T-cell (primary cell): ENCODE data around the gene NCOR2. TPM values are rescaled to one million over a fixed set of nuclear protein-coding genes. Genes with fewer than 3 reads are reported as not detected.

Experiments
- ATAC-seq, 4 experiments: fragments of 200-7000 bp in 3 of 4; fragments of 150-1000 bp in 1 of 4; cut with Tn5 transposase; replicated peaks in 1 of 4; 1 replicate in 3 of 4; 2 replicates in 1 of 4; pipeline ENCODE4 v1.10.0; 2021; ENCODE audit warnings: moderate library complexity in 3 of 4, mild to moderate bottlenecking in 2 of 4, moderate number of reproducible peaks in 1 of 4
- CTCF ChIA-PET, 2 donors: fragments of 300-600 bp; sonication (Branson Sonifier 250); formaldehyde crosslinking; loops; one replicate each; lab custom pipeline; 2022; ENCODE audit warnings: antibody characterized with exemption in 2 of 2; lab: Charles Lee
- POLR2A ChIA-PET, 2 donors: fragments of 300-600 bp; sonication (Branson Sonifier 250); formaldehyde crosslinking; loops; one replicate each; lab custom pipeline; 2022; ENCODE audit warnings: antibody characterized with exemption in 2 of 2; lab: Charles Lee
- DNase-seq, 35 experiments: peaks; one replicate each; pipeline versions ENCODE4 v3.0.0 to v3.0.0-alpha.2; 2013 to 2023
- H3K27ac ChIP-seq: one replicate; pipeline ENCODE4 v1.5.1; 2013; ENCODE audit warnings: low read length
- H3K27me3 ChIP-seq, 2 experiments: replicated peaks in 1 of 2; 1 replicate in 1 of 2; 2 replicates in 1 of 2; pipeline versions ENCODE4 v1.6.1 to v1.7.0; 2013; ENCODE audit warnings: low read length in 1 of 2, mixed read lengths in 1 of 2; ENCODE audit not compliant: control insufficient read depth in 2 of 2, insufficient read depth in 2 of 2; ENCODE audit errors: extremely low read depth in 1 of 2
- H3K36me3 ChIP-seq, 2 donors: 1 replicate in 1 of 2; 2 replicates in 1 of 2; pipeline versions ENCODE4 v1.6.1 to v1.7.0; 2013; ENCODE audit warnings: low read length in 1 of 2; ENCODE audit not compliant: control insufficient read depth in 2 of 2, insufficient read depth in 1 of 2; ENCODE audit errors: extremely low read depth in 1 of 2
- H3K4me1 ChIP-seq, 2 experiments: 1 replicate in 1 of 2; 2 replicates in 1 of 2; pipeline versions ENCODE4 v1.6.1 to v1.7.0; 2013; ENCODE audit warnings: low read length in 2 of 2, mixed read lengths in 1 of 2; ENCODE audit not compliant: insufficient read depth in 2 of 2, control insufficient read depth in 1 of 2; ENCODE audit errors: extremely low read depth in 1 of 2
- H3K4me3 ChIP-seq, 2 donors: 1 replicate in 1 of 2; 2 replicates in 1 of 2; pipeline versions ENCODE4 v1.5.1 to v1.7.0; 2013; ENCODE audit warnings: mild to moderate bottlenecking in 2 of 2, low read length in 1 of 2, moderate library complexity in 1 of 2; ENCODE audit not compliant: control insufficient read depth in 1 of 2; ENCODE audit errors: extremely low read depth in 1 of 2
- H3K9me3 ChIP-seq: 2 replicates; pipeline ENCODE4 v1.7.0; 2013
- H3K27ac Mint-ChIP-seq, 2 donors: one replicate each; pipeline ENCODE4 v1.8.0; 2020 to 2021; ENCODE audit warnings: mild to moderate bottlenecking in 2 of 2, mixed read lengths in 2 of 2
- H3K27me3 Mint-ChIP-seq, 2 donors: one replicate each; pipeline ENCODE4 v1.8.0; 2021 to 2022; ENCODE audit warnings: mixed read lengths in 2 of 2
- H3K36me3 Mint-ChIP-seq: one replicate; pipeline ENCODE4 v1.8.0; 2021; ENCODE audit warnings: mixed read lengths
- H3K4me1 Mint-ChIP-seq, 3 donors: one replicate each; pipeline ENCODE4 v1.8.0; 2020 to 2022; ENCODE audit warnings: mixed read lengths in 3 of 3, mild to moderate bottlenecking in 1 of 3
- H3K4me3 Mint-ChIP-seq, 3 donors: one replicate each; pipeline ENCODE4 v1.8.0; 2020 to 2022; ENCODE audit warnings: mild to moderate bottlenecking in 3 of 3, mixed read lengths in 3 of 3, moderate library complexity in 3 of 3
- H3K9me3 Mint-ChIP-seq, 3 donors: one replicate each; pipeline ENCODE4 v1.8.0; 2020 to 2022; ENCODE audit warnings: mixed read lengths in 3 of 3
- WGBS: methylation state at CpG from one replicate; pipeline ENCODE4 v1.1.5; 2013; ENCODE audit warnings: missing lambda C conversion rate; ENCODE audit not compliant: insufficient coverage; 5-methylcytosine and 5-hydroxymethylcytosine counted together
- total RNA-seq, 35 experiments: library from RNA in 6 of 35; stranded (reverse) in 6 of 35; fragments of 120-200 nt in 1 of 35; gene quantifications; one replicate each; pipeline versions ENCODE4 v1.2.1 to v1.2.4 and lab custom pipeline; 2013 to 2026

Gene NCOR2
- total RNA-seq, 5 donors from 2014 or later (not counting 1 experiment from before 2014, with no cell fraction given) = 108 to 140 (median 127) TPM

DNA sequence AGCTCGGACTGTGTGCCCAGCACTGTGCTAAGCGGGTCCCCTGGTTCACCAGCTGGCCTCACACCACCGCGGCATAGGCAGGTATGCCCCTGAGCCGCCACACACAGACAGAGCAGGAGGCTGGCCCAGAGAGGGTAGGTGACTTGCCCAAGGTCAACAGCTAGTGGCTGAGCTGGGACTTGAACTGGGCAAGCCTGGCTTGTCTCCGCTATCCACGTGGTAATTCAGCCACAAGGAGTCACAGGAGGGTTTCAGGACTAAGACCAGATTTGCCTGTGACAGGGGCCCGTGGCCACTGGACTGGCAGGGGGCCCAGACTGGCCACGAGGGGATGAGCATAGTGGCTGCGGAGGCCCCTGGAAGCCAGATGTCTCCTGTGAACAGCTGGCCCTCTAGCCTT, 47.7 kb downstream of the NCOR2 start:
- Histone ChIP-seq H3K4me1 (peaks cover 0 to 25% of the 10 kb centered on the region in 2 experiments), H3K4me3 (no peak overlapping the region), H3K36me3 (peaks cover 0 to 10% of the 10 kb centered on the region in 2 donors), H3K27me3 (no peaks in the 10 kb centered on the region), H3K9me3 (no peaks in the 10 kb centered on the region), H3K27ac (no peak overlapping the region)
- POLR2A ChIA-PET = no interaction called here
- Mint-ChIP-seq H3K27me3 (no peaks in the 10 kb centered on the region), H3K36me3 (peaks cover 6% of the 10 kb centered on the region), H3K27ac (no peak overlapping the region), H3K9me3 (no peaks in the 10 kb centered on the region), H3K4me3 (no peak overlapping the region), H3K4me1 (peaks cover 20 to 44% (median 32%) of the 10 kb centered on the region in 3 donors)
- WGBS = 74% methylated on average over 10 of the region's 10 CpGs
- CTCF ChIA-PET = no interaction called here
- no peak for DNase-seq
- ATAC-seq = no peak

GRCh38 chr12:124518051-124518932, 49.1 kb downstream of the NCOR2 start:
- DNase-seq = no peak
- Mint-ChIP-seq H3K4me3 (peak overlapping the region in 1 of 3 donors; percentile 13), H3K9me3 (no peaks in the 10 kb centered on the region), H3K36me3 (peaks cover 13% of the 10 kb centered on the region), H3K27me3 (no peaks in the 10 kb centered on the region), H3K4me1 (peaks cover 19 to 32% (median 26%) of the 10 kb centered on the region in 3 donors), H3K27ac (no peak overlapping the region)
- ChIA-PET POLR2A (no interaction called here), CTCF (no interaction called here)
- H3K9me3 ChIP-seq = no peaks in the 10 kb centered on the region
- no peak overlapping the region for H3K4me3 ChIP-seq
- H3K36me3 ChIP-seq = peaks cover 0 to 10% of the 10 kb centered on the region in 2 donors
- 85% methylated on average over 39 of the region's 51 CpGs for WGBS
- no peaks in the 10 kb centered on the region for H3K27me3 ChIP-seq
- no peak for ATAC-seq
- H3K27ac ChIP-seq = no peak overlapping the region
- H3K4me1 ChIP-seq = peaks cover 0 to 25% of the 10 kb centered on the region in 2 experiments
